DMS79 (cell line): ENCODE measurements around the gene TTLL12.
A peak's percentile ranks its signal among the peaks of the same experiment; 100 is the strongest.

Source experiments
- DNase-seq: peaks from one replicate; lab custom pipeline; 2025; lab: John Stamatoyannopoulos, UW

TTLL12 gene

DNA sequence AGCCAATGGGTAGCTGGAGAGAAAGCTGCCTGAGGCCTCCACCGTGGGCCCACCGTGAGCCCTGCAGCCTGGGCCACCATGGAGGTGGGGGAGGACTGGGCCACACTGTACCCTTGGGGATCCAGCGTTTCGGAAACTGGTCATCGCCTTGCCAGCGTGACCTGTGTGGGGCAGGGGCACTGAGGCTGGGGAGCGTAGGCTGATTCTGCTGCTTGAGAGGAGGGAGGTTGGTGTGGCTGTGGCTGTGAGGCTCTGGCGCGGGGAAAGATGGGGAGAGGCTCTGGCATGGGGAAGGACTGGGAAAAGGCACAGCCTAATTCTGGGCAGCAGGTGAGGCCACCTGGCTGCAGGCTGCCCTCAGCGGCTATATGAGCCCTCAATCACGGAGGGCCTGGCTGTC is 12.6 kb upstream of the TTLL12 start:
- DNase-seq = no peak

GRCh38 chr22:43198936-43199335 is 12.0 kb upstream of the TTLL12 start:
- DNase-seq = no peak

- no peak for DNase-seq
These were observed 11.2 kb upstream of the TTLL12 start for GRCh38 chr22:43198126-43198525.

- peak; percentile 19 for DNase-seq
These were observed 10.5 kb upstream of the TTLL12 start for GRCh38 chr22:43197271-43197941.

DNA sequence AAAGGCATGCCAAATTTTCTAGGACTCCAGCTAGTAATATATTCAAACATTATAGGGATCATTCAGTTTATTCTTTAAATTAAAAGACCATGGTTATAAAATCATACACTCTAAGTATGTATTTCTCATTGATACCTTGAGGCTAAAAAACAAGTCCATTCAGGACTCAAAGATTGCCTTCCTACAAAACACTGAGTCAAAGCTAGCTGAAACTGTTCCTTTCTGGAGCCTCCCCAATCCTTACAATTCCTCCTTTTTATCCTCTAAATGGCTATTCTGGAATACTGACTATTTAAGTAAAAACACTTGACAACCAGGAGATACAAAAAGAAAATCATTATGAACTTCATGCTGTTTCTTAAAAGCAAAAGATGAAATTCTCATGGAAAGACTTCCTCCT is 4.9 kb upstream of the TTLL12 start:
- DNase-seq = no peak

- no peak for DNase-seq
These were observed 2.1 kb upstream of the TTLL12 start for GRCh38 chr22:43188829-43189545.

DNA sequence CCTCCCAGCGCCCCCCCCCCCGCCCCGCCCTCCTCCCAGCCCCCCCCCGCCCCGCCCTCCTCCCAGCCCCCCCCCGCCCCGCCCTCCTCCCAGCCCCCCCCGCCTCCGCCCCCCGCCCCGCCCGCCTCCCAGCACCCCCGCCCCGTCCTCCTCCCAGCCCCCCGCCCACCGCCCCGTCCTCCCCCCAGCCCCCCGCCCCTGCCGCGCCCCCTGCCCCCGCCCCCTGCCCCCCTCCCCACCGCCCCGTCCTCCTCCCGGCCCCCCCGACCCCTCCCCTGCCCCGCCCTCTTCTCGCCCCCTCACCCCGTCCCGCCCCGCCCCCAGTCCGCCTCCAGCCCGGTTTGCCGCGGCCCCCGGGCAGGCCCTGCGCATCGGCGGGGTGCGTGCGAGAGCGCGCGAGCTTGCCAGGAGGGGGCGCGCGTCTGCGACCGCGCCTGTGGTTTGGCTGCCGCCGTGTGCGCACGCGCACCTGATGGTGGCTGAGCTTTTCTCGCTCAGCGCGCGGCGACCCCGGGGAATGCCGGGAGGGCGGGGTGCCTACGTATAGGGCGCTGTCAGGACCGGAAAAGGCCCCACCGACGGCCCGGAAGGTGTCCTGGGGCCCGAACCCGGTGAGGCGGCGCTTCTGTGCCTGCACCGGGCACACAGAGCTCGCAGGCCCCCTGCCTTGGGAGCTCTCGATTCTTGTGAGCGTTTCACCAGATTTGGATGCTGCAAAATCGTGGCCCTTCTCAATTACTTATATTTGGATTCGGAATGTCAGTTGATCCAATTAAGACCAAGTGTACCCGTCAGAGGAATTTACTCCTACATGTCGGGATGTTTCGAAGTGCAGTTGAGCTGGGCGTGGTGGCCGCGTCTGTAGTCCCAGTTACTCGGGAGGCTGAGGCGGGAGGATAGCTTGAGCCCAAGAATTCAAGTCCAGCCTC is 501 bp upstream of the TTLL12 start:
- peak; percentile 77 for DNase-seq

DNA sequence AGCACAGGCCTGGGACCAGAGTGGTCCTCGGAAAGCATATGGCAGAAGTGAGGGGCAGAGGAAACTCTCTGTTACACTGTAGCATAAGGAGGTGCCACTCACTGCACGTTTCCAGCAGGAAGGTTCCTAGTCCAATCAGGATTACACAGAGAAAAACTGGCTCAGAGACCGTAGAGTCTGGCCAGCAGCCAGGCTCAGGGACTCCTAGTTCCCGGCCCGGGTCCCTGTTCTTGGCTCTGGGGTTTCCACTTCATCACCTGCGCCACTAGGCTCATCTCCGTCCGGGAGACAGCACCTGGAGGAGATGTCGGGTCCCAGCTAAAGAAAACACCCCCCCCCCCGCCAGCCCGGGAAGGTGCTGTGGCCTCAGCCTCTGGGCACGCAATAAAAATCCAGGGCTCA is 1.1 kb downstream of the TTLL12 start:
- no peak for DNase-seq

DNA sequence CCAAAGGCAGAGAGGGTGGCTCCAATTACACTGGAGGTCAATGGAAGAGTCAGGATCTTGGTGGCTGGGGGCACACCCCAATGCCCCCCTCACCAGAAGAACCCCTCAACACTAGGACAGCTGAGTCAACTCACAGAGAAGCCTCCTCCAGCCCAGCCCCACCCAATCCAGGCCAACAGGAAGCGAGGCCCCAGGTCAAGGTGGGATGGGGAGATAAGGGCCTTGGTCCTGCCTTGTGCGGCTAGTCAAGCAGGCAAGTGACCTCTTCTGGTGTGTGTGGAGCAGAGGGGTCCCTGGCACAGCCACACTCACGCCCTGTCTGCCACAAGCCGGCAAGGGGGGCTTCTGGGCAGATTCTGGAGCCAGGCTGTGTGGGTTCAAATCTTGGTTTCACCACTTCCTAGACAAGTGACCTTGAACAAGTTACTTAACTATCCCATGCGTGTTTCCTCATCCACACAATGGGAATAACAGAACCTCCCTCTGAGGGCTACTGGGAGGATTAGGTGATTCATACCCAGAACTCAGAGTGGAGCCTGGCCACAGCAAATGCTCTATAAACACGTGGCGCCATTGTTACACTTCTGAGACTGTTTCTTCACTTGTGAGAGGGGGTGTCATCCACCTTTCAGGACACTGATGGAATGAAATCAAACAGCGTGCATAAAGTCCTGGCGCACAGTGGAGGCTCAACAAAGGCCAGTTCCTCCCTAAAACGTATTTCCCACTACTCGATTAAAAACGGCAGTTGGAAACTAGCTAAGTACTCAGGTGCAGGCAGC is 3.2 kb downstream of the TTLL12 start:
- no peak for DNase-seq

GRCh38 chr22:43182726-43183125 is 4.2 kb downstream of the TTLL12 start:
- no peak for DNase-seq

- DNase-seq = no peak
These were observed 4.8 kb downstream of the TTLL12 start for GRCh38 chr22:43182118-43182517.

DNA sequence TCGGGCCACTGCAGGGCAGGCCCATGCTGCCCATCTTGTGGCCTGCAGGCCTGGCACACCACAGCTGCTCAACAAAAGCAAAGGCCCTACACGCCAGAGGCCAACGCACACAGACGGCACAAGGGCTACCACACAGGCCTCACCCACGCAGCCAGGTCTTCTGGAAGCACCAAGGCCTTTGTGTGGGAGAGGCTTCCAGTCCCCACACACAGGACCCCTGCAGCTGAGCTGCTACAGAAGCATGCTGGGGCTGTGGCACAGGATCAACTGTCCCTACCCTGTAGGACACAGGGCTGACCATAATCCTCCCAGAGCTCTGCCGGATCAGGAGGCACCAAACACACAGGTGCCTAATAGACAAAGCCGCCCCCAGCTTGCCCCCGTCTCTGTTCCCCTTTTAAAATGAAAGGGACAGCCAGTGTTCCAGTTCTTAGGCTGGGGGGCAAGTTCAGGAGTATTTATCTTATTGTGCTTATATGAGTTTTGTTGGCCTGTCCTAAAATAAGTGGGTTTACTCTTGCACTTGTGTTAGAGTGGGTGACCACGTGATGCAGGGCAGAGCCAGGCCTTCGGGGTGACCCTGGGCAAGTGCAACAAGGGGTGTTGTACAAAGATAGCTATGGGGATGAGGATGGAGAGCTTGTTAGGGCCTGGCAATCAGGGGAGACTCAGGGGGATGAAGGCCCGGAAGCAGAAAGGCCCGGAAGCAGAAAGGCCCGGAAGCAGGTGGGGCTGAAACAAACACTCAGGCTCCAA is 5.4 kb downstream of the TTLL12 start:
- no peak for DNase-seq

GRCh38 chr22:43180670-43181069 is 6.3 kb downstream of the TTLL12 start:
- DNase-seq = no peak

DNA sequence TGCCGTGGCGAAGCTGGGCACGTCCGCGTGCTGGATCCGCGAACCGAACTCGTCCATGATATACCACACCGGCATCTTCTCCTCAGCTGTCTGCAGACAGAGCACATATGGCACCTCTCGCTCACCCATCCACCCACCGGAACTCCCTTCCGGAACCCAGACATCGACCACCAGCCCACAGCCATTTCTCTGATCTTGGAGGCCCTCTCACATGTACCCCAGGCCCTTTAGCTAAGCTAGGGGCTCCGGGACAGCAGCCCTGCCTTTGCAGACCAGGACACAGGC is 7.1 kb downstream of the TTLL12 start:
- DNase-seq = no peak

- no peak for DNase-seq
These were observed 7.6 kb downstream of the TTLL12 start for GRCh38 chr22:43179146-43179910.

DNA sequence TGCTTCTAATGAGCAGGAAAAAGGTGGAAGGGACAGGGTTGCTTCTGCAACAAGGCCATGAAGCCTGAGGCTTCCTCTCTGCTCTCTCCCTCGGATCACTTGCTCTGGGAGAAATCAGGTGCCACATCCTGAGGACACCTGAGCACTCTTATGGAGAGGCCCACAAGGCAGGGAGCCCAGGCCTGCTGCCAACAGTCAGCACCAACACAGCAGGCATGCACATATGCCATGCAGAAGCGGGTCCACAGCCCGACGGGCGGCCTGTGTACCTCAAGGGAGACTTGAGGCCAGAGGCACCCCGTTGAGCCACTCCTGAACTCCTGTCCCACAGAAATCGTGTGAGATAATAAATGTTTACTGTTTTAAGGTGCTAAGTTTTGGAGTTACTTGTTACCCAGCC is 9.5 kb downstream of the TTLL12 start:
- DNase-seq = no peak

DNA sequence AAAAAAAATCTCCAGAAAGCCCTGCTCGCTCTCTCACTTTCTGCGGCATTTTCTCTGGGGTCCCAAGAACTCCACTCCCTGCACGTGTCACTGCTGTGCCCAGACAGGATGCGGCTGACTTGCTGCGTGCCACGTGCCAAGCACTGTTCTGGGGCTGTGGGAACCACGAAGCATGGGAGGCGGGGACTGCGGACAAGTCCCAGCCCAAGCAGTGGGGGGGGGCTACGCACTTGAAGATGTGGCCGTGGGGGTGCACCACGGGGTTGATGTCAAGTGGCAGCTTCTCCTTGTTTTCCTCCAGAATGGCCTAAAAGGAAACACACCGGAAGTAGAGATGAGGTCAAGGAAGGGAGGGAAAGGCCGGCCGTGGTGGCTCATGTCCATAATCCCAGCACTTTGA is 10.8 kb downstream of the TTLL12 start:
- no peak for DNase-seq

DNA sequence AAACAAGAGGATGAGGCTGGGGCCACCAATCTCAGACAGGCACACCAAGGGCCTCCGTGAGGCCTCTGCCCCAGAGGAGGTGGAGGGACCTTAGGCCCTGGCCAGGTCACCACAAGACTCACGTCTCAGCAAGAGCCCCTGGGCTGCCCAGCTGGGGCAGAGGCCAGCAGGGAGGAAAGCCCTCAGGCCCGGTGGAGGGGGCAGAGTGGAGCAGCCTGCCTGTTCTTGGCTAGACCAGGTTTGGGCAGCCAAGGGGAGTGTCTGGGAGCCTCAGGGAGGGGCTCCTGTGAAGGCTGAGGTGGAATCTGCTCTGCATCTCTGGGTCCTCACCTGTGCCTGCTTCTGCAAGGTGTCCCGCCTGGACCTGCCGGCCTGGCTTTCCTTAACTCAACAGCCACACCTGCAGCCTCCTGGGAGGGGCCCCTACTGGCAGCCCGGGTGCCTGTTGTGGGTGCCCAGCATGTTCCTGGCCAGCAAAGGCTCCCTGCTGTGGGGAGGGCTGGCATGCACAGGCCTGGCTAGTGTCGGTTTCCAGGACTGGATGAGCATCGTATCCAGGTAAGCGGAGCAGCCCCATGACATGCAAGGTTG is 11.9 kb downstream of the TTLL12 start:
- DNase-seq = no peak

GRCh38 chr22:43173976-43174720 is 12.8 kb downstream of the TTLL12 start:
- no peak for DNase-seq

DNA sequence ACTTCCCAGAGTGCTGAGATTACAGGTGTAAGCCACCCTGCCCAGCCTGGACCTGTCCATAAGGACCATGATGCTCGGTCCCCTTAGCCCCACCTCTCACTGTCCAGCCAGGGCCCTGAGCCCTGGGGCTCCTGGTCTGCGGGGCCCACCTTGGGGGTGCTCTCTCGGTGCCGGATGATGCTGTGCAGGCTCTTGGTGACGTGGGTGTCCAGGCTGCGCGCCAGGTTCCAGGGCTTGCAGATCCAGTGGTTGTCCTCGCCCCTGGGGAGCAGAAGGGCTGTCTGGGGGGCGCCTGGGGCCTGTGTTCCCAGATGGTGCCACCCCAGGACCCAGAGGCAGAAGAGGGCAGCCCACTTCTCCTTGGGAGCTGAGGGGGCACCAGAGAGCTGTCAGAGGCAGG is 13.4 kb downstream of the TTLL12 start:
- DNase-seq = no peak
